Measurements from ENCODE around the gene SHC4. TPM values are rescaled to one million over a fixed set of nuclear protein-coding genes. Genes with fewer than 3 reads are reported as not detected.

Gene SHC4
- total RNA-seq, 1 donor from 2014 or later = 2.2 TPM

GRCh38 chr15:48981941-48982340, 18.2 kb upstream of the SHC4 start:
- Histone ChIP-seq H3K36me3 (no peaks in the 10 kb centered on the region), H4K20me1 (ENCODE audit: low read depth) (no peaks in the 10 kb centered on the region), H3K9me3 (ENCODE audit: low read depth) (no peaks in the 10 kb centered on the region), H2AFZ (replicated peaks) (no peak overlapping the region), H3K4me3 (no peak overlapping the region), H3K4me1 (no peaks in the 10 kb centered on the region), H3K79me2 (ENCODE audit: low read depth) (no peaks in the 10 kb centered on the region), H3K27me3 (no peaks in the 10 kb centered on the region), H3K27ac (no peak overlapping the region), H3F3A (ENCODE audit: low read depth) (no peaks in the 10 kb centered on the region), H3K9ac (no peak overlapping the region), H3K4me2 (no peak overlapping the region)
- DNase-seq (ENCODE audit: low spot score) = no peak
- Mint-ChIP-seq H3K27me3 (ENCODE audit: insufficient read depth, low read depth) (peaks cover 5% of the 10 kb centered on the region), H3K36me3 (peaks cover 1% of the 10 kb centered on the region), H3K27ac (no peak overlapping the region), H3K4me3 (no peak overlapping the region), H3K9me3 (no peaks in the 10 kb centered on the region), H3K4me1 (peaks cover 7% of the 10 kb centered on the region)
- no peak for TF ChIP-seq EZH2phosphoT487 (IDR thresholded peaks at IDR 0.05)
- no peak for TF ChIP-seq EZH2 (IDR thresholded peaks at IDR 0.05)

DNA sequence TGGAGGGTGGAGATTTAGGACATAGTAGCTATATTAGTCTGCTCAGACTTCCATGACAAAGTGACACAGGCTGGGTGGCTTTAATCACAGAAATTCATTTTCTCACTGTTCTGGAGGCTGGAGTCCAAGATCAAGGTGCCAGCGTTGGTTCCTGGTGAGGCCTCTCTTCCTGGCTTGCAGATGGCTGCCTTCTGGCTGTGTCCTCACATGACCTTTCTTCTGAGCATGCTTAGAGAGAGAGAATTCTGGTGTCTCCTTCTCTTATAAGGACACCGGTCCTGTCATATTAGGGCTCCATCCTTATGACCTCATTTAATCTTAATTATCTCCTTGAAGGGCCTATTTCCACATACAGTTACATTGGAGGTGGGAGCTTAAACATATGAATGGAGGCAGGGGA, 14.9 kb upstream of the SHC4 start:
- no peaks in the 10 kb centered on the region for H3K36me3 ChIP-seq
- Mint-ChIP-seq H3K36me3 (no peaks in the 10 kb centered on the region), H3K4me1 (peaks cover 24% of the 10 kb centered on the region), H3K9me3 (no peaks in the 10 kb centered on the region), H3K4me3 (no peak overlapping the region), H3K27ac (no peak overlapping the region), H3K27me3 (ENCODE audit: insufficient read depth, low read depth) (peaks cover 5% of the 10 kb centered on the region)
- H3K79me2 ChIP-seq (ENCODE audit: low read depth) = no peaks in the 10 kb centered on the region
- no peak overlapping the region for H3K9ac ChIP-seq
- H3K4me1 ChIP-seq = peaks cover 17% of the 10 kb centered on the region
- H4K20me1 ChIP-seq (ENCODE audit: low read depth) = no peaks in the 10 kb centered on the region
- no peak overlapping the region for H3K27ac ChIP-seq
- H3K9me3 ChIP-seq (ENCODE audit: low read depth) = no peaks in the 10 kb centered on the region
- no peak for TF ChIP-seq CTCF (IDR thresholded peaks at IDR 0.05)
- H3K4me2 ChIP-seq = no peak overlapping the region
- H3F3A ChIP-seq (ENCODE audit: low read depth) = peaks cover 24% of the 10 kb centered on the region
- no peak overlapping the region for H2AFZ ChIP-seq (replicated peaks)
- no peak for DNase-seq (ENCODE audit: low spot score)
- no peak overlapping the region for H3K4me3 ChIP-seq
- H3K27me3 ChIP-seq = peaks cover 6% of the 10 kb centered on the region

- Histone ChIP-seq H3K4me1 (peaks cover 17% of the 10 kb centered on the region), H3K4me2 (peak overlapping the region; percentile 81), H3K79me2 (ENCODE audit: low read depth) (no peaks in the 10 kb centered on the region), H3K27ac (no peak overlapping the region), H3K36me3 (no peaks in the 10 kb centered on the region), H3K27me3 (peaks cover 6% of the 10 kb centered on the region), H3K9ac (no peak overlapping the region), H2AFZ (replicated peaks) (peak overlapping the region; percentile 83), H4K20me1 (ENCODE audit: low read depth) (no peaks in the 10 kb centered on the region), H3F3A (ENCODE audit: low read depth) (peaks cover 24% of the 10 kb centered on the region), H3K9me3 (ENCODE audit: low read depth) (no peaks in the 10 kb centered on the region), H3K4me3 (peak overlapping the region; percentile 54)
- no peaks in the 10 kb centered on the region for H3K9me3 Mint-ChIP-seq
- H3K27ac Mint-ChIP-seq = peak overlapping the region; percentile 93
- no peaks in the 10 kb centered on the region for H3K36me3 Mint-ChIP-seq
- TF ChIP-seq EZH2phosphoT487 (IDR thresholded peaks at IDR 0.05) = no peak
- TF ChIP-seq CTCF (IDR thresholded peaks at IDR 0.05) = no peak
- TF ChIP-seq EZH2 (IDR thresholded peaks at IDR 0.05) = no peak
- H3K27me3 Mint-ChIP-seq (ENCODE audit: insufficient read depth, low read depth) = peaks cover 3% of the 10 kb centered on the region
- DNase-seq (ENCODE audit: low spot score) = no peak
- H3K4me3 Mint-ChIP-seq = peak overlapping the region; percentile 71
- peaks cover 20% of the 10 kb centered on the region for H3K4me1 Mint-ChIP-seq
These were observed 12.8 kb upstream of the SHC4 start for GRCh38 chr15:48976444-48977088.
